Stimulated activated naive CD8-positive, alpha-beta T cell treated with anti-CD3 and anti-CD28 coated beads, Interleukin-15, Interleukin-2, amounts not matched to agents 100 ng/mL and 50 ng/mL, for 24 hours (primary cell): ENCODE results near the gene PRAMEF1.
"Not testable (repeated sequence)": the region's sequence is repeated elsewhere in the genome, so short reads cannot be mapped to it uniquely, and the experiment has no call there.

Experiments used
- H3K27ac Mint-ChIP-seq: one replicate; pipeline ENCODE4 v1.8.0; 2021; ENCODE audit warnings: mild to moderate bottlenecking, mixed read lengths
- H3K27me3 Mint-ChIP-seq: one replicate; pipeline ENCODE4 v1.8.0; 2021; ENCODE audit warnings: mixed read lengths
- H3K36me3 Mint-ChIP-seq: one replicate; pipeline ENCODE4 v1.8.0; 2021; ENCODE audit warnings: low read depth, mixed read lengths
- H3K4me1 Mint-ChIP-seq: one replicate; pipeline ENCODE4 v1.8.0; 2021; ENCODE audit warnings: low read depth, mixed read lengths
- H3K4me3 Mint-ChIP-seq: one replicate; pipeline ENCODE4 v1.8.0; 2021; ENCODE audit warnings: mild to moderate bottlenecking, mixed read lengths
- H3K9me3 Mint-ChIP-seq: one replicate; pipeline ENCODE4 v1.8.0; 2021; ENCODE audit warnings: mixed read lengths

PRAMEF1 gene

GRCh38 chr1:12791097-12791496 is at the start of gene PRAMEF1:
Gene PRAMEF1, plus strand, starts transcription at chr1:12791397. Its CDS starts 1,831 bp downstream, at chr1:12793228.
- H3K4me1 Mint-ChIP-seq, H3K9me3 Mint-ChIP-seq, H3K27me3 Mint-ChIP-seq, H3K36me3 Mint-ChIP-seq, H3K27ac Mint-ChIP-seq, H3K4me3 Mint-ChIP-seq: not testable (repeated sequence)

GRCh38 chr1:12741946-12742345 is 49.3 kb upstream of the PRAMEF1 start:
- Mint-ChIP-seq H3K36me3 (no peaks in the 10 kb centered on the region), H3K4me1 (no peaks in the 10 kb centered on the region), H3K4me3 (no peak overlapping the region), H3K27ac (no peak overlapping the region), H3K9me3 (peaks cover 4% of the 10 kb centered on the region), H3K27me3 (peaks cover 48% of the 10 kb centered on the region)

- peaks cover 5% of the 10 kb centered on the region for H3K36me3 Mint-ChIP-seq
- H3K4me1 Mint-ChIP-seq, result no peaks in the 10 kb centered on the region
- no peak overlapping the region for H3K4me3 Mint-ChIP-seq
- peaks cover 45% of the 10 kb centered on the region for H3K27me3 Mint-ChIP-seq
- no peak overlapping the region for H3K27ac Mint-ChIP-seq
- H3K9me3 Mint-ChIP-seq, result peaks cover 18% of the 10 kb centered on the region
Measured at GRCh38 chr1:12745126-12745991, 45.8 kb upstream of the PRAMEF1 start.

GRCh38 chr1:12745992-12746323 is 45.2 kb upstream of the PRAMEF1 start, which contains the start of gene CFAP107:
Gene CFAP107, plus strand, starts transcription at chr1:12746200. Its CDS starts 231 bp downstream, at chr1:12746431.
- Mint-ChIP-seq H3K9me3 (peaks cover 20% of the 10 kb centered on the region), H3K27me3 (peaks cover 48% of the 10 kb centered on the region), H3K4me1 (no peaks in the 10 kb centered on the region), H3K27ac (no peak within 1 kb of the TSS), H3K4me3 (no peak within 1 kb of the TSS), H3K36me3 (peaks cover 5% of the 10 kb centered on the region)

GRCh38 chr1:12748778-12749355 is 42.3 kb upstream of the PRAMEF1 start:
- no peak overlapping the region for H3K27ac Mint-ChIP-seq
- H3K4me1 Mint-ChIP-seq, result no peaks in the 10 kb centered on the region
- H3K36me3 Mint-ChIP-seq, result peaks cover 5% of the 10 kb centered on the region
- no peak overlapping the region for H3K4me3 Mint-ChIP-seq
- H3K27me3 Mint-ChIP-seq, result peaks cover 53% of the 10 kb centered on the region
- peaks cover 20% of the 10 kb centered on the region for H3K9me3 Mint-ChIP-seq

- Mint-ChIP-seq H3K4me3 (no peak overlapping the region), H3K9me3 (peaks cover 5% of the 10 kb centered on the region)
Measured at GRCh38 chr1:12754738-12755137, 36.5 kb upstream of the PRAMEF1 start.

GRCh38 chr1:12756273-12756672 is 34.9 kb upstream of the PRAMEF1 start:
- Mint-ChIP-seq H3K36me3 (no peaks in the 10 kb centered on the region), H3K4me1 (no peaks in the 10 kb centered on the region), H3K4me3 (no peak overlapping the region), H3K27ac (no peak overlapping the region), H3K27me3 (peaks cover 23% of the 10 kb centered on the region), H3K9me3 (no peaks in the 10 kb centered on the region)

More at GRCh38 chr1:12754738-12755137, 36.5 kb upstream of the PRAMEF1 start:
- H3K27ac Mint-ChIP-seq, result no peak overlapping the region
- H3K4me1 Mint-ChIP-seq, result no peaks in the 10 kb centered on the region
- peaks cover 26% of the 10 kb centered on the region for H3K27me3 Mint-ChIP-seq
- no peaks in the 10 kb centered on the region for H3K36me3 Mint-ChIP-seq

GRCh38 chr1:12756768-12757413 is 34.3 kb upstream of the PRAMEF1 start:
- H3K9me3 Mint-ChIP-seq, result no peaks in the 10 kb centered on the region
- H3K27me3 Mint-ChIP-seq, result peaks cover 18% of the 10 kb centered on the region
- no peak overlapping the region for H3K4me3 Mint-ChIP-seq
- no peaks in the 10 kb centered on the region for H3K4me1 Mint-ChIP-seq
- H3K27ac Mint-ChIP-seq, result no peak overlapping the region
- no peaks in the 10 kb centered on the region for H3K36me3 Mint-ChIP-seq

GRCh38 chr1:12757836-12758235 is 33.4 kb upstream of the PRAMEF1 start:
- Mint-ChIP-seq H3K36me3 (no peaks in the 10 kb centered on the region), H3K27me3 (peaks cover 16% of the 10 kb centered on the region), H3K4me3 (no peak overlapping the region), H3K9me3 (no peaks in the 10 kb centered on the region), H3K4me1 (no peaks in the 10 kb centered on the region), H3K27ac (no peak overlapping the region)

- H3K27ac Mint-ChIP-seq, result no peak overlapping the region
- H3K36me3 Mint-ChIP-seq, result no peaks in the 10 kb centered on the region
- H3K4me3 Mint-ChIP-seq, result no peak overlapping the region
- peaks cover 13% of the 10 kb centered on the region for H3K27me3 Mint-ChIP-seq
- H3K4me1 Mint-ChIP-seq, result no peaks in the 10 kb centered on the region
- H3K9me3 Mint-ChIP-seq, result no peaks in the 10 kb centered on the region
Measured at GRCh38 chr1:12760256-12760795, 30.9 kb upstream of the PRAMEF1 start.

- no peaks in the 10 kb centered on the region for H3K4me1 Mint-ChIP-seq
- no peak overlapping the region for H3K4me3 Mint-ChIP-seq
- peaks cover 19% of the 10 kb centered on the region for H3K27me3 Mint-ChIP-seq
- H3K9me3 Mint-ChIP-seq, result no peaks in the 10 kb centered on the region
- H3K36me3 Mint-ChIP-seq, result no peaks in the 10 kb centered on the region
- no peak overlapping the region for H3K27ac Mint-ChIP-seq
Measured at GRCh38 chr1:12761781-12762180, 29.4 kb upstream of the PRAMEF1 start.

GRCh38 chr1:12762766-12763165 is 28.4 kb upstream of the PRAMEF1 start:
- Mint-ChIP-seq H3K27ac (no peak overlapping the region), H3K4me3 (no peak overlapping the region), H3K27me3 (peaks cover 24% of the 10 kb centered on the region), H3K4me1 (no peaks in the 10 kb centered on the region), H3K9me3 (no peaks in the 10 kb centered on the region), H3K36me3 (no peaks in the 10 kb centered on the region)

- H3K36me3 Mint-ChIP-seq, result no peaks in the 10 kb centered on the region
- H3K4me3 Mint-ChIP-seq, result no peak overlapping the region
- no peaks in the 10 kb centered on the region for H3K4me1 Mint-ChIP-seq
- no peaks in the 10 kb centered on the region for H3K9me3 Mint-ChIP-seq
- peaks cover 24% of the 10 kb centered on the region for H3K27me3 Mint-ChIP-seq
- H3K27ac Mint-ChIP-seq, result no peak overlapping the region
Measured at GRCh38 chr1:12763479-12763878, 27.7 kb upstream of the PRAMEF1 start.

- H3K4me1 Mint-ChIP-seq, result no peaks in the 10 kb centered on the region
- H3K27ac Mint-ChIP-seq, result no peak overlapping the region
- H3K27me3 Mint-ChIP-seq, result peaks cover 24% of the 10 kb centered on the region
- H3K36me3 Mint-ChIP-seq, result no peaks in the 10 kb centered on the region
- H3K4me3 Mint-ChIP-seq, result no peak overlapping the region
- no peaks in the 10 kb centered on the region for H3K9me3 Mint-ChIP-seq
Measured at GRCh38 chr1:12764016-12764415, 27.2 kb upstream of the PRAMEF1 start.

- Mint-ChIP-seq H3K4me1 (no peaks in the 10 kb centered on the region), H3K9me3 (no peaks in the 10 kb centered on the region), H3K36me3 (no peaks in the 10 kb centered on the region), H3K27me3 (peaks cover 35% of the 10 kb centered on the region), H3K27ac (no peak overlapping the region), H3K4me3 (no peak overlapping the region)
Measured at GRCh38 chr1:12769031-12769430, 22.2 kb upstream of the PRAMEF1 start.
